Measurements from ENCODE around the gene SP2. TPM values are rescaled to one million over a fixed set of nuclear protein-coding genes. Genes with fewer than 3 reads are reported as not detected.

Gene SP2
- total and polyA plus RNA-seq, 2 of the 8 experiments (the other 6 are each of a cell fraction or from before 2014, with no cell fraction given) = 5.6 to 13.8 TPM

DNA sequence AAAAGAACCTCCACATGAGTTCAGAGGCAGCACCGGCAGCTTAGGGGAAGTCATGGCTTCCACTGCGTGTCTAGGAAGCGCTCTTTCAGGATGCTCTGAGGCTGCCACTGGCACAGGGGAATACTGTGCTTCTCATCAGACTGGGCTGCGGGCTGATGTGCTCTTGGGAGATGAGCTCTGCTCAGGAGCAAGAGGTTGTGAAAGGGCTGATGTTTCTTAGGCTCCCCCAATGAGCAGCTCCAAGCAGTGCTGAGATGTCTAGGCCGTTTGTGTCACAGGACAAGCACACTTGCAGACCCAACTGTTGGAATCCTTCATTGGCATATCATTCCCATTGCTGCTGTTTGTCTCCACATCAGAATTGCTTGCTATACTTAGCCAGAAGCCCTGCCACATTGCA is 3.6 kb downstream of the SP2 start:
- ChIA-PET CTCF (ENCODE audit: partially characterized antibody) (interaction anchor here (0.7 to 1.4 kb wide), 6 partner anchors 9 to 71 kb away, joined by 3 read pairs; partner anchors contain the start of genes CDK5RAP3, LRRC46 and MRPL10), POLR2A (ENCODE audit: partially characterized antibody) (interaction anchor here (0.8 to 1.6 kb wide), 4 partner anchors 15 to 119 kb away, joined by 3 to 5 read pairs (median 4); partner anchors contain the start of gene SCRN2)
- peaks cover 0 to 3% of the 10 kb centered on the region in 2 experiments for H4K20me1 ChIP-seq (replicated peaks in 1 of 2; ENCODE audit: control insufficient read depth in 1 of 2, insufficient read depth in 2 of 2, low read length in 2 of 2)
- H2BK12ac ChIP-seq (ENCODE audit: low read depth, low read length) = no peak overlapping the region
- no peak overlapping the region for H3K56ac ChIP-seq (replicated peaks; ENCODE audit: insufficient read length, low read depth, low read length)
- H2BK20ac ChIP-seq (ENCODE audit: low read length) = no peak overlapping the region
- no peak overlapping the region for H4K91ac ChIP-seq (replicated peaks; ENCODE audit: insufficient read length, low read length)
- peaks cover 0 to 27% of the 10 kb centered on the region in 2 experiments; a peak in 3 of 4 replicates for H3K79me2 ChIP-seq (ENCODE audit: control insufficient read depth in 1 of 2, insufficient read depth in 2 of 2, low read length in 2 of 2)
- no peak for TF ChIP-seq TAF1 (IDR thresholded peaks at IDR 0.05; ENCODE audit: low read depth, low read length)
- TF ChIP-seq SP4 (IDR thresholded peaks at IDR 0.05; ENCODE audit: low read length) = no peak
- no peak for TF ChIP-seq USF2 (IDR thresholded peaks at IDR 0.05; ENCODE audit: low read length)
- no peak for TF ChIP-seq KDM5A (IDR thresholded peaks at IDR 0.05; ENCODE audit: low read length)
- TF ChIP-seq RXRA (IDR thresholded peaks at IDR 0.05; ENCODE audit: insufficient read depth, low read depth, low read length) = no peak
- TF ChIP-seq BCL11A (IDR thresholded peaks at IDR 0.05; ENCODE audit: low read depth in 2 of 2, low read length in 2 of 2) = no peak
- no peak for TF ChIP-seq RFX5 (IDR thresholded peaks at IDR 0.05; ENCODE audit: borderline replicate concordance, low read depth, low read length)
- TF ChIP-seq TAF7 (optimal IDR thresholded peaks at IDR 0.05; ENCODE audit: borderline replicate concordance, low read depth, low read length) = no peak
- H2AFZ ChIP-seq (ENCODE audit: low read length) = no peak overlapping the region
- H3K36me3 ChIP-seq (ENCODE audit: control insufficient read depth in 2 of 4, insufficient read depth in 4 of 4, low read length in 3 of 4) = no peaks in the 10 kb centered on the region
- H3K14ac ChIP-seq (ENCODE audit: insufficient read length) = no peak overlapping the region
- no peak overlapping the region for H3K23ac ChIP-seq (ENCODE audit: insufficient read length)
- H3K27me3 ChIP-seq (replicated peaks in 1 of 4; ENCODE audit: control insufficient read depth in 3 of 4, extremely low read depth in 1 of 4, insufficient read depth in 3 of 4, low read length in 3 of 4) = no peaks in the 10 kb centered on the region; a peak in 1 of 7 replicates
- H2AK5ac ChIP-seq (ENCODE audit: low read depth, low read length) = no peak overlapping the region
- H3K9ac ChIP-seq (replicated peaks in 1 of 4; ENCODE audit: extremely low read depth in 1 of 4, low read depth in 3 of 4, low read length in 3 of 4) = peak overlapping the region in 1 of 4 experiments; percentile 37; a peak in 1 of 7 replicates
- H2BK15ac ChIP-seq (ENCODE audit: low read length) = no peak overlapping the region
- H3K27ac ChIP-seq (ENCODE audit: low read depth, low read length) = no peak overlapping the region
- no peak overlapping the region for H3K4me3 ChIP-seq (ENCODE audit: extremely low read depth in 1 of 4, insufficient read depth in 2 of 4, low read depth in 3 of 4, low read length in 4 of 4)
- DNase-seq (ENCODE audit: low read depth in 1 of 2, low spot score in 2 of 2) (no peak), FAIRE-seq (no peak)
- no peak overlapping the region for H4K5ac ChIP-seq (ENCODE audit: insufficient read length, low read depth, low read length)
- no peak overlapping the region for H3K4me2 ChIP-seq (ENCODE audit: insufficient read depth in 1 of 2, low read depth in 2 of 2, low read length in 2 of 2)
- H2BK5ac ChIP-seq (ENCODE audit: low read depth, low read length) = no peak overlapping the region
- H4K8ac ChIP-seq (ENCODE audit: extremely low read depth, insufficient read depth, low read length) = no peak overlapping the region
- peaks cover 10 to 22% (median 12%) of the 10 kb centered on the region in 4 experiments for H3K4me1 ChIP-seq (replicated peaks in 1 of 4; ENCODE audit: control insufficient read depth in 3 of 4, insufficient read depth in 4 of 4, low read length in 3 of 4)
- no peak overlapping the region for H2BK120ac ChIP-seq (replicated peaks; ENCODE audit: low read depth, low read length)
- no peak overlapping the region for H3K18ac ChIP-seq (ENCODE audit: extremely low read depth, low read length)
- no peaks in the 10 kb centered on the region for H3K9me3 ChIP-seq (ENCODE audit: insufficient read depth in 2 of 2, low read depth in 1 of 2, low read length in 1 of 2)
- peaks cover 10% of the 10 kb centered on the region; the same call in 1 of the 2 replicates for H3K79me1 ChIP-seq (ENCODE audit: low read depth, low read length)
- H3K23me2 ChIP-seq (ENCODE audit: low read depth, low read length) = peaks cover 6% of the 10 kb centered on the region
- WGBS, 2 experiments (ENCODE audit: extremely low coverage in 1 of 2, insufficient coverage in 1 of 2, insufficient read length in 1 of 2, insufficient replicate concordance in 2 of 2, low coverage in 1 of 2, low lambda C conversion rate in 2 of 2, missing lambda C conversion rate in 1 of 2) = 87% methylated on average over 5 of the region's 5 CpGs; no CpG with 5 or more reads in 1 of the 2 experiments
- no peak overlapping the region for H3K4ac ChIP-seq (replicated peaks; ENCODE audit: insufficient read length, low read depth, low read length)
